ENCODE data around the gene DIP2C. TPM values are rescaled to one million over a fixed set of nuclear protein-coding genes. Genes with fewer than 3 reads are reported as not detected.

The DIP2C gene
- total RNA-seq, 1 donor from 2014 or later, result 23.1 TPM

- Mint-ChIP-seq H3K27me3 (no peaks in the 10 kb centered on the region), H3K27ac (no peak overlapping the region), H3K4me3 (no peak overlapping the region), H3K4me1 (ENCODE audit: unreplicated experiment) (peaks cover 14% of the 10 kb centered on the region), H3K36me3 (peaks cover 33% of the 10 kb centered on the region), H3K9me3 (no peaks in the 10 kb centered on the region)
- DNase-seq (ENCODE audit: extremely low spot score, unreplicated experiment), result no peak
- TF ChIP-seq CTCF (conservative IDR thresholded peaks at IDR 0.05), result no peak
Measured at GRCh38 chr10:364267-364775, 325.1 kb downstream of the DIP2C start.

GRCh38 chr10:363152-363551 is 326.3 kb downstream of the DIP2C start:
- Mint-ChIP-seq H3K4me1 (ENCODE audit: unreplicated experiment) (peaks cover 14% of the 10 kb centered on the region), H3K9me3 (no peaks in the 10 kb centered on the region), H3K27me3 (no peaks in the 10 kb centered on the region), H3K36me3 (peaks cover 33% of the 10 kb centered on the region), H3K4me3 (no peak overlapping the region), H3K27ac (no peak overlapping the region)
- no peak for DNase-seq (ENCODE audit: extremely low spot score, unreplicated experiment)
- TF ChIP-seq CTCF (conservative IDR thresholded peaks at IDR 0.05), result no peak

GRCh38 chr10:361203-362081 is 328.0 kb downstream of the DIP2C start:
- no peak for DNase-seq (ENCODE audit: extremely low spot score, unreplicated experiment)
- Mint-ChIP-seq H3K4me3 (peak overlapping the region; percentile 16), H3K27ac (peak overlapping the region; percentile 73), H3K27me3 (no peaks in the 10 kb centered on the region), H3K4me1 (ENCODE audit: unreplicated experiment) (peaks cover 14% of the 10 kb centered on the region), H3K36me3 (peaks cover 26% of the 10 kb centered on the region), H3K9me3 (no peaks in the 10 kb centered on the region)
- no peak for TF ChIP-seq CTCF (conservative IDR thresholded peaks at IDR 0.05)

GRCh38 chr10:360653-361052 is 328.8 kb downstream of the DIP2C start:
- Mint-ChIP-seq H3K4me1 (ENCODE audit: unreplicated experiment) (peaks cover 14% of the 10 kb centered on the region), H3K27ac (peak overlapping the region; percentile 73), H3K9me3 (no peaks in the 10 kb centered on the region), H3K36me3 (peaks cover 21% of the 10 kb centered on the region), H3K27me3 (no peaks in the 10 kb centered on the region), H3K4me3 (no peak overlapping the region)
- no peak for TF ChIP-seq CTCF (conservative IDR thresholded peaks at IDR 0.05)
- no peak for DNase-seq (ENCODE audit: extremely low spot score, unreplicated experiment)

- DNase-seq (ENCODE audit: extremely low spot score, unreplicated experiment), result no peak
- Mint-ChIP-seq H3K4me1 (ENCODE audit: unreplicated experiment) (peaks cover 14% of the 10 kb centered on the region), H3K9me3 (no peaks in the 10 kb centered on the region), H3K36me3 (peaks cover 20% of the 10 kb centered on the region), H3K27ac (no peak overlapping the region), H3K27me3 (no peaks in the 10 kb centered on the region), H3K4me3 (no peak overlapping the region)
- no peak for TF ChIP-seq CTCF (conservative IDR thresholded peaks at IDR 0.05)
Measured at GRCh38 chr10:359762-360161, 329.7 kb downstream of the DIP2C start.

All from type B pancreatic cell (in vitro differentiated cells).